GM12873 (cell line): ENCODE measurements around the gene CCDC171.

Source experiments
- TF ChIP-seq, protein P1 (sequence below): IDR thresholded peaks from 2 replicates; pipeline ENCODE4 v1.5.1; 2012; ENCODE audit warnings: low read depth, mild to moderate bottlenecking, moderate library complexity, low read length, control low read depth; ENCODE audit not compliant: insufficient read depth; ENCODE audit errors: missing control alignments

Gene CCDC171

DNA sequence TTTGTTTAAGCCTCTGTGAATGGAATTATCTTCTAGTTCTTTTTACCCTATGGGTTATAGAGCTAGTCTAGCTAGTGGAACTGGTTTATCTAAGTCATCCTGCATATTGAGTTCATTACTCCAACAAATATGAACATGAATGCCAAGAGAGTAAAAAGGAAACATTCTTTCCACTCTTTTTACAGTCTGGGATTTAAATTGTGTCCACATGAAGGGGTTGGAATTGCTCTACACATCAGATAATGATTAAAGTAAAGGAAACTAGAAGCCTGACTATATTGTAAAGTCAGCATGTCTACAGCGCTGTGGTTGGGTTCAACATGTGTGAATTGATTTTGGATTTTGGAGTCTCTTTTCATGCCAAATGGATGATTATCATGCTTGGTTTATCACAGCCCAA is 173.1 kb downstream of the CCDC171 start:
- TF ChIP-seq, protein P1, sequence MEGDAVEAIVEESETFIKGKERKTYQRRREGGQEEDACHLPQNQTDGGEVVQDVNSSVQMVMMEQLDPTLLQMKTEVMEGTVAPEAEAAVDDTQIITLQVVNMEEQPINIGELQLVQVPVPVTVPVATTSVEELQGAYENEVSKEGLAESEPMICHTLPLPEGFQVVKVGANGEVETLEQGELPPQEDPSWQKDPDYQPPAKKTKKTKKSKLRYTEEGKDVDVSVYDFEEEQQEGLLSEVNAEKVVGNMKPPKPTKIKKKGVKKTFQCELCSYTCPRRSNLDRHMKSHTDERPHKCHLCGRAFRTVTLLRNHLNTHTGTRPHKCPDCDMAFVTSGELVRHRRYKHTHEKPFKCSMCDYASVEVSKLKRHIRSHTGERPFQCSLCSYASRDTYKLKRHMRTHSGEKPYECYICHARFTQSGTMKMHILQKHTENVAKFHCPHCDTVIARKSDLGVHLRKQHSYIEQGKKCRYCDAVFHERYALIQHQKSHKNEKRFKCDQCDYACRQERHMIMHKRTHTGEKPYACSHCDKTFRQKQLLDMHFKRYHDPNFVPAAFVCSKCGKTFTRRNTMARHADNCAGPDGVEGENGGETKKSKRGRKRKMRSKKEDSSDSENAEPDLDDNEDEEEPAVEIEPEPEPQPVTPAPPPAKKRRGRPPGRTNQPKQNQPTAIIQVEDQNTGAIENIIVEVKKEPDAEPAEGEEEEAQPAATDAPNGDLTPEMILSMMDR: no peak

DNA sequence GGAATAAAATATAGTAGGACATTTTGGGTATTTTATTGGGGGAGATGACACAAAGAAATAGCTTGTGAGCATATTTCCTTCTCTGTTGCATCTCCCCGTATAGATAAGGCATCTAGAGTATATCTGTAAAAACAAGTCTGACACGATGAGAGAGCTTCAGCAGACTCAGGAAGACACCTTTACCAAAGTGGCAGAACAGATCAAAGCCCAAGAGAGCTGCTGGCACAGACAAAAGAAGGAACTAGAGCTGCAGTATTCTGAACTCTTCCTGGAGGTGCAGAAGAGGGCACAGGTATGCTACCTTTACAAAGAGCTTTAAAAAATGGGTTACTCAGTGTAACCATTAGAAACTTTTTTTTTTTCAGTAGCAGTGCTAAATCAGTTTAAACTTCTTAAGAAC is 176.7 kb downstream of the CCDC171 start:
- TF ChIP-seq, protein P1: no peak

DNA sequence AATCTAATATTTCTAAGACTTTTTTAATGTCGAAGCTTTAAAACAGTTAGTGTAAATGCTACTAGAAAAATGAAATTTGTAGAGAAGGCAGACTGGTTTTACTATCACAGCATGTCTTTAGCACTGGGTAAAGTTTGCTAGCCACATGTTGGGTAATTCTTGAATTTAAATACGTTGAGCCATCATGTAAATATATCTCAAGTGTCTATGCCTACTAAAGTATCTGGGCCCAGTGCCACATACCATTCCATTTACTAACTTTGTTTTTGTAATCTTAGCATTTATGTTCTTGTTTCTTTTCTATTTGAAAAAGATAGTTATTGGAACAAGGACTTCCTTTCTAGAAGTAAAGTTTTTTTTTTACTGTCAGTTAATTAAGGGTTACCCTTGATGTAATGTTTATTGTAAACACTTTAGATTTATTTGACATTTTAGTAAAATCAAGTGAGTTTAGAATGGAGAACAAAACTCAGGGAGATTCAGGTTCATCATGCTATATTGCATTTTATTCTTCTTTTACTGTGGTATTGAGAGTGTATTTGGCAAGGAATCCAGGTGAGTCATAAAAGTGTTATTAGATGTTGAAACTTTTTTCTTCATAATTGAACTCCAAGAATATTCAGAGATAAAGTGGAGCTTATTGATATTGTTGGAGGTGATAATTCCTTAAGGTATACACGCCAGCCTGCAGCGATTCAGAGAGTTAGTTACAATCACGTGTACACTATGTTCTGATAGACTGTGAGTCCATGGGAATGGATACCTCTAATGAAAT is 182.4 kb downstream of the CCDC171 start:
- TF ChIP-seq, protein P1: no peak

DNA sequence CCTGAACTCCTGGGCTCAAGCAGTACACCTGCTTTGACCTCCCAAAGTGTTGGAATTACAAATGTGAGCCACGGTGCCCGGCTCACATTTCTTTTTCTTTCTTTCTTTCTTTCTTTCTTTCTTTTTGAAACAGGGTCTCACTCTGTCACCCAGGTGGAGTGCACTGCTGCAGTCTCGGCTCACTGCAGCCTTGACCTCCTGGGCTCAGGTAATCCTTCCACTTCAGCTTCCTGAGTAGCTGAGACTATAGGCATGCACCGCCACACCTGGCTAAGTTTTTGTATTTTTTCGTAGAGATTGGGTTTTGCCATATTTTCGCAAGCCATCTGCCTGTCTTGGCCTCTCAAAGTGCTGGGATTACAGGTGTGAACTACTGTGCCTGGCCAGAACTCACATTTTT is 183.7 kb downstream of the CCDC171 start:
- TF ChIP-seq, protein P1: no peak

DNA sequence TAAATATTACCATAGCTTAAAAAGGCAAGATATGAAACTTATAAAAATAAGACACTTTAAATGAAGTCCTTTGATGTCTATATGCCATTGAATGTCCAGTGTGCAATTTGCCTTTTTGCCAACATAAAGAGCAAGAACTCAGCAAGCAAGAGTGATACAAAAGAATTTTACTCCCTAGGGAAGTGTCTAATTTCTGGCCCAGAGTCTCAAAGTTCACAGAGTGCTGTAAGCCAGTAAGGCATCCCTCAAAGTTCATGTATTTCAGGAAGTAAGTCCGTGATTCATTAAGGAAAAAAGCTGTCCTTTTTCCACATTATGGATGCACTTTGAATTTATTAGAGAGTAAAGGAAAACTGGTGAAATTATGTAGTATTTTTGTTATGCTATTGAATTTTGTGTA is 185.2 kb downstream of the CCDC171 start:
- TF ChIP-seq, protein P1: no peak

DNA sequence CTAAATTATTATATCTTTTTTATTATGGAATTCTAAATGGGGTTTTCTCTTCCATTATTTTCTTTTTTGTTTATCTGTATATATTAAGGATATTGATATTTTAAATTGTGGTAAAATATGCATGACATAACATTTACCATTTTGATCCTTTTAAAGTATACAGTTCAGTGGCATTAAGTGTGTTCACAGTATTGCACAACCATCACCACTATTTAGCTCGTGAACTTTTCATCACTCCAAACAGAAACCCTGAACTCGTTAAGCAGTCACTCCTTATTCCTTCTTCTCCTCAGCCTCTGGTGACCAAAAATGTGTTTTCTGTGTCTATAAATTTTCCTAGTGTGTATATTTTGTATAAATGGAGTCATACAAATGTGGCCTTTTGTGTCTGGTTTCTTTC is 188.2 kb downstream of the CCDC171 start:
- TF ChIP-seq, protein P1: no peak

DNA sequence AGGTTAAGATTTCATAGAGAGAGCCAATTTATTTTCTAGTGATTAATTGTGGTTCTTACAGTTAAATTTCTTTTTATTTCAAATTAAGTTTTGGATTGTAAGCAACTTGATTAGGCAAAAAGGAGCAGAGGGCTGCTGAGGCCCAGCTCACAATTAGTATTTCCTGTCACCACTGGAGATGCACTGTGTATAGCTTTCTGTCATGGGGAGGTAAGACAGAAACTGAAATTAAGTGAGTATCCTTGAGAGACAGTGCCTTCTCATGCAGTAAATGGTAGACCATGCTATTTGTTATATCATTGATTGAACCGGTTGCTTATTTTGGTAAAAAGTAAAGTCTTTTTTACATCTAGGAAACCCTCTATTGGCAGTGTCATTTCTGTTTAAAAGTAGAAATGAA is 190.7 kb downstream of the CCDC171 start:
- TF ChIP-seq, protein P1: no peak

DNA sequence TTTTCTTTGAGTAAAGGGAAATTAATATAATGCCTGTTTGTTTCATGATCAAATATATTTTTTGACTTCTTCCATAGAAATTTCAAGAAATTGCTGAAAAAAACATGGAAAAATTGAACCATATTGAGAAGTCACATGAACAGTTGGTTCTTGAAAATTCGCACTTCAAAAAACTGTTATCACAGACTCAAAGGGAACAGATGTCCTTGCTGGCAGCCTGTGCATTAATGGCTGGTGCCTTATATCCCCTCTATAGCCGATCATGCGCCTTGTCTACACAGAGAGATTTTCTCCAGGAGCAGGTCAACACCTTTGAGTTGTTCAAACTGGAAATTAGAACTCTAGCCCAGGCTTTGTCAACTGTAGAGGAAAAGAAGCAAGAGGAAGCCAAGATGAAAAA is 191.4 kb downstream of the CCDC171 start:
- TF ChIP-seq, protein P1: no peak
